ENCODE measurements around the gene BICC1. TPM values are rescaled to one million over a fixed set of nuclear protein-coding genes. Genes with fewer than 3 reads are reported as not detected.

The BICC1 gene
- total RNA-seq, 1 experiment from 2014 or later = 118 TPM

- Mint-ChIP-seq H3K4me1 (ENCODE audit: low read depth, unreplicated experiment) (peaks cover 5% of the 10 kb centered on the region), H3K4me3 (ENCODE audit: unreplicated experiment) (no peak overlapping the region), H3K27me3 (ENCODE audit: insufficient read depth, unreplicated experiment) (no peaks in the 10 kb centered on the region), H3K36me3 (ENCODE audit: insufficient read depth, unreplicated experiment) (no peaks in the 10 kb centered on the region), H3K9me3 (ENCODE audit: unreplicated experiment) (peaks cover 9% of the 10 kb centered on the region), H3K27ac (ENCODE audit: unreplicated experiment) (no peak overlapping the region)
- peaks cover 7% of the 10 kb centered on the region; the same call in 1 of the 2 replicates for H3K9me3 ChIP-seq
- no peaks in the 10 kb centered on the region for H3K36me3 ChIP-seq (ENCODE audit: control insufficient read depth, insufficient read depth, low read length)
- no peak for TF ChIP-seq CTCF (IDR thresholded peaks at IDR 0.05; ENCODE audit: insufficient read depth in 1 of 2, low read depth in 1 of 2, low read length in 1 of 2, severe bottlenecking in 1 of 2, unreplicated experiment in 1 of 2)
- no TSS peak for BruUV-seq (replicated peaks)
- no peaks in the 10 kb centered on the region for H3K27me3 ChIP-seq (replicated peaks; ENCODE audit: control insufficient read depth, insufficient read depth, low read length)
- H3K4me1 ChIP-seq = no peaks in the 10 kb centered on the region
- no peak overlapping the region for H3K4me3 ChIP-seq (ENCODE audit: low read depth, low read length)
- intact Hi-C loops (cut with micrococcal nuclease; ENCODE audit: unreplicated experiment) = no loop called here
- ChIA-PET CTCF (no interaction called here), POLR2A (no interaction called here)
- DNase-seq = no peak
These were observed 23.8 kb upstream of the BICC1 start for GRCh38 chr10:58488921-58489320.

GRCh38 chr10:58502956-58503355 lies 9.7 kb upstream of the BICC1 start:
- no peak for TF ChIP-seq CTCF (IDR thresholded peaks at IDR 0.05; ENCODE audit: insufficient read depth in 1 of 2, low read depth in 1 of 2, low read length in 1 of 2, severe bottlenecking in 1 of 2, unreplicated experiment in 1 of 2)
- no peaks in the 10 kb centered on the region for H3K36me3 Mint-ChIP-seq (ENCODE audit: insufficient read depth, unreplicated experiment)
- intact Hi-C loops (cut with micrococcal nuclease; ENCODE audit: unreplicated experiment) = no loop called here
- POLR2A ChIA-PET = no interaction called here
- H3K9me3 Mint-ChIP-seq (ENCODE audit: unreplicated experiment) = peaks cover 15% of the 10 kb centered on the region
- Histone ChIP-seq H3K27me3 (replicated peaks; ENCODE audit: control insufficient read depth, insufficient read depth, low read length) (no peaks in the 10 kb centered on the region), H3K4me1 (no peaks in the 10 kb centered on the region), H3K4me3 (ENCODE audit: low read depth, low read length) (no peak overlapping the region), H3K36me3 (ENCODE audit: control insufficient read depth, insufficient read depth, low read length) (no peaks in the 10 kb centered on the region), H3K9me3 (no peaks in the 10 kb centered on the region)
- no peak overlapping the region for H3K27ac Mint-ChIP-seq (ENCODE audit: unreplicated experiment)
- no peak for DNase-seq
- H3K4me1 Mint-ChIP-seq (ENCODE audit: low read depth, unreplicated experiment) = peaks cover 6% of the 10 kb centered on the region
- H3K27me3 Mint-ChIP-seq (ENCODE audit: insufficient read depth, unreplicated experiment) = no peaks in the 10 kb centered on the region
- CTCF ChIA-PET = interaction anchor here (2.4 kb wide), 1 partner anchor 89 kb away, joined by 6 read pairs; no protein-coding TSS in a partner anchor
- no TSS peak for BruUV-seq (replicated peaks)
- no peak overlapping the region for H3K4me3 Mint-ChIP-seq (ENCODE audit: unreplicated experiment)

GRCh38 chr10:58508316-58508715 lies 4.4 kb upstream of the BICC1 start:
- TF ChIP-seq CTCF (IDR thresholded peaks at IDR 0.05; ENCODE audit: insufficient read depth in 1 of 2, low read depth in 1 of 2, low read length in 1 of 2, severe bottlenecking in 1 of 2, unreplicated experiment in 1 of 2) = no peak
- H3K27me3 Mint-ChIP-seq (ENCODE audit: insufficient read depth, unreplicated experiment) = no peaks in the 10 kb centered on the region
- intact Hi-C loops (cut with micrococcal nuclease; ENCODE audit: unreplicated experiment) = no loop called here
- H3K27me3 ChIP-seq (replicated peaks; ENCODE audit: control insufficient read depth, insufficient read depth, low read length) = no peaks in the 10 kb centered on the region
- H3K36me3 Mint-ChIP-seq (ENCODE audit: insufficient read depth, unreplicated experiment) = peaks cover 7% of the 10 kb centered on the region
- ChIA-PET CTCF (interaction anchor here (0.7 kb wide), 1 partner anchor 35 kb away, joined by 6 read pairs; no protein-coding TSS in a partner anchor), POLR2A (no interaction called here)
- no peaks in the 10 kb centered on the region for H3K4me1 ChIP-seq
- BruUV-seq (replicated peaks) = no TSS peak
- no peak overlapping the region for H3K4me3 Mint-ChIP-seq (ENCODE audit: unreplicated experiment)
- no peaks in the 10 kb centered on the region for H3K36me3 ChIP-seq (ENCODE audit: control insufficient read depth, insufficient read depth, low read length)
- H3K27ac Mint-ChIP-seq (ENCODE audit: unreplicated experiment) = no peak overlapping the region
- DNase-seq = no peak
- peaks cover 6% of the 10 kb centered on the region for H3K4me1 Mint-ChIP-seq (ENCODE audit: low read depth, unreplicated experiment)
- H3K9me3 Mint-ChIP-seq (ENCODE audit: unreplicated experiment) = no peaks in the 10 kb centered on the region
- H3K4me3 ChIP-seq (ENCODE audit: low read depth, low read length) = no peak overlapping the region
- H3K9me3 ChIP-seq = no peaks in the 10 kb centered on the region
